ENCODE data around the gene CCM2.
"Not testable (repeated sequence)": the region's sequence is repeated elsewhere in the genome, so short reads cannot be mapped to it uniquely, and the experiment has no call there.

CCM2 gene

GRCh38 chr7:45024126-45024744, 24.2 kb downstream of the CCM2 start:
- H3K27me3 ChIP-seq (ENCODE audit: insufficient read depth, poor library complexity, severe bottlenecking): no peaks in the 10 kb centered on the region
- H3K36me3 ChIP-seq (ENCODE audit: low read depth): peaks cover 8% of the 10 kb centered on the region
- no peak overlapping the region for H3K27ac ChIP-seq (ENCODE audit: poor library complexity, severe bottlenecking)
- TF ChIP-seq, protein P1, sequence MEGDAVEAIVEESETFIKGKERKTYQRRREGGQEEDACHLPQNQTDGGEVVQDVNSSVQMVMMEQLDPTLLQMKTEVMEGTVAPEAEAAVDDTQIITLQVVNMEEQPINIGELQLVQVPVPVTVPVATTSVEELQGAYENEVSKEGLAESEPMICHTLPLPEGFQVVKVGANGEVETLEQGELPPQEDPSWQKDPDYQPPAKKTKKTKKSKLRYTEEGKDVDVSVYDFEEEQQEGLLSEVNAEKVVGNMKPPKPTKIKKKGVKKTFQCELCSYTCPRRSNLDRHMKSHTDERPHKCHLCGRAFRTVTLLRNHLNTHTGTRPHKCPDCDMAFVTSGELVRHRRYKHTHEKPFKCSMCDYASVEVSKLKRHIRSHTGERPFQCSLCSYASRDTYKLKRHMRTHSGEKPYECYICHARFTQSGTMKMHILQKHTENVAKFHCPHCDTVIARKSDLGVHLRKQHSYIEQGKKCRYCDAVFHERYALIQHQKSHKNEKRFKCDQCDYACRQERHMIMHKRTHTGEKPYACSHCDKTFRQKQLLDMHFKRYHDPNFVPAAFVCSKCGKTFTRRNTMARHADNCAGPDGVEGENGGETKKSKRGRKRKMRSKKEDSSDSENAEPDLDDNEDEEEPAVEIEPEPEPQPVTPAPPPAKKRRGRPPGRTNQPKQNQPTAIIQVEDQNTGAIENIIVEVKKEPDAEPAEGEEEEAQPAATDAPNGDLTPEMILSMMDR (IDR thresholded peaks at IDR 0.05; ENCODE audit: poor library complexity, severe bottlenecking): no peak
- DNase-seq (ENCODE audit: low spot score): no peak
- ATAC-seq (ENCODE audit: low read depth): no peak
- no peak overlapping the region for H3K4me3 ChIP-seq (ENCODE audit: severe bottlenecking)
- peaks cover 8% of the 10 kb centered on the region for H3K4me1 ChIP-seq (ENCODE audit: insufficient read depth, poor library complexity, severe bottlenecking)
- H3K9me3 ChIP-seq (ENCODE audit: severe bottlenecking): no peaks in the 10 kb centered on the region

- not testable (repeated sequence) for H3K4me1 ChIP-seq (ENCODE audit: insufficient read depth, poor library complexity, severe bottlenecking); H3K27me3 ChIP-seq (ENCODE audit: insufficient read depth, poor library complexity, severe bottlenecking); ATAC-seq (ENCODE audit: low read depth); H3K9me3 ChIP-seq (ENCODE audit: severe bottlenecking); H3K27ac ChIP-seq (ENCODE audit: poor library complexity, severe bottlenecking); H3K4me3 ChIP-seq (ENCODE audit: severe bottlenecking); H3K36me3 ChIP-seq (ENCODE audit: low read depth); DNase-seq (ENCODE audit: low spot score)
These were observed 25.5 kb downstream of the CCM2 start for GRCh38 chr7:45025473-45025872.

- Histone ChIP-seq H3K9me3 (ENCODE audit: severe bottlenecking) (no peaks in the 10 kb centered on the region), H3K36me3 (ENCODE audit: low read depth) (peaks cover 8% of the 10 kb centered on the region), H3K4me1 (ENCODE audit: insufficient read depth, poor library complexity, severe bottlenecking) (peaks cover 8% of the 10 kb centered on the region), H3K27me3 (ENCODE audit: insufficient read depth, poor library complexity, severe bottlenecking) (no peaks in the 10 kb centered on the region), H3K27ac (ENCODE audit: poor library complexity, severe bottlenecking) (no peak overlapping the region), H3K4me3 (ENCODE audit: severe bottlenecking) (no peak overlapping the region)
- ATAC-seq (ENCODE audit: low read depth): no peak
- no peak for DNase-seq (ENCODE audit: low spot score)
- TF ChIP-seq, protein P1 (IDR thresholded peaks at IDR 0.05; ENCODE audit: poor library complexity, severe bottlenecking): no peak
These were observed 26.0 kb downstream of the CCM2 start for GRCh38 chr7:45026013-45026412.

DNA sequence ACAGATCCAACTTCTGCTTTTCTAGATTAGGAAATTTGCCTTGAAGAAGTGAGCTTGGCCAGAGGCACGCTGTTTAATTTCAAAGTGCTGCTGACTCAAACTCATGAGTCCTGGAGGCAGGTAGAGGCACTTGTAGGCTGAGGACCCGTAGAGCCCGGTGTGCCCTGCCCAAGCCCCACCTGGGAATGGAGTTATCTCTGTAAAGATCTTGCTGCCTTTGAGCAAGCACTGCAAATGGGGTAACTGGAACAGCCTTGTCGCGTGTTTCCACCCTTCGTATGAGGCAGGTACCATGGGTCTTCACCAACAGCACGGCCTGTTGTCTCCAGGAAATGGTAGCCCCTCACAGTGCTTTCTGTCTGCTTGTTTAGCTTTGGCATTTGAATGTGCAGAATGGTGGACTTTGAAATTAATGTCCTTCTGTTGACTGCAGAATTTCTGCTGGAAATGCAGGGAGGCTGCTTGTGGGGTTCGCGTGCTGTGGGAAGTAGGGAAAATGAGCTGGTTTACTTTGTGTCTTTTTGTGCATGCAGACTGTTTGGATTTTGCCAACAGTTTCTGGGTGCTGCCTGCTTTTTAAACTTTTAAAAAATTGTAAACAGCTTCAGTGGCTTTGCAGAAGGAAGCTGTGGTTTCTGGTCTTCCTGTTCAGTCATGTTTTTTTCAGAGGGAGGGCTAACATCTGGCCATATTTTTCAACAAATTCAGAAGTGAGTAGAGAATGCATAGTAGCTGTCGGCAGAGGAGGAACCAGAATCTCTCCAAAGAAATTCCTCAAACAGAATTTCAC, 27.2 kb downstream of the CCM2 start:
- TF ChIP-seq, protein P1 (IDR thresholded peaks at IDR 0.05; ENCODE audit: poor library complexity, severe bottlenecking): no peak
- no peaks in the 10 kb centered on the region for H3K9me3 ChIP-seq (ENCODE audit: severe bottlenecking)
- 0 out of 3 replicates have a peak, but pooled peaks have one; percentile 19 for ATAC-seq (ENCODE audit: low read depth)
- no peak overlapping the region for H3K4me3 ChIP-seq (ENCODE audit: severe bottlenecking)
- H3K27me3 ChIP-seq (ENCODE audit: insufficient read depth, poor library complexity, severe bottlenecking): no peaks in the 10 kb centered on the region
- no peak for DNase-seq (ENCODE audit: low spot score)
- peaks cover 8% of the 10 kb centered on the region for H3K36me3 ChIP-seq (ENCODE audit: low read depth)
- H3K4me1 ChIP-seq (ENCODE audit: insufficient read depth, poor library complexity, severe bottlenecking): peaks cover 8% of the 10 kb centered on the region
- peak overlapping the region; percentile 10 for H3K27ac ChIP-seq (ENCODE audit: poor library complexity, severe bottlenecking)

- DNase-seq (ENCODE audit: low spot score): no peak
- TF ChIP-seq, protein P1 (IDR thresholded peaks at IDR 0.05; ENCODE audit: poor library complexity, severe bottlenecking): no peak
- Histone ChIP-seq H3K27me3 (ENCODE audit: insufficient read depth, poor library complexity, severe bottlenecking) (no peaks in the 10 kb centered on the region), H3K27ac (ENCODE audit: poor library complexity, severe bottlenecking) (peak overlapping the region; percentile 10), H3K4me1 (ENCODE audit: insufficient read depth, poor library complexity, severe bottlenecking) (peaks cover 8% of the 10 kb centered on the region), H3K36me3 (ENCODE audit: low read depth) (peaks cover 8% of the 10 kb centered on the region), H3K4me3 (ENCODE audit: severe bottlenecking) (no peak overlapping the region), H3K9me3 (ENCODE audit: severe bottlenecking) (no peaks in the 10 kb centered on the region)
- no peak for ATAC-seq (ENCODE audit: low read depth)
These were observed 27.7 kb downstream of the CCM2 start for GRCh38 chr7:45027774-45028114.

All from RWPE2 (cell line).